GM19240 (cell line): ENCODE measurements around the gene EGF.
"Not testable (repeated sequence)": the region's sequence is repeated elsewhere in the genome, so short reads cannot be mapped to it uniquely, and the experiment has no call there.

Experiments used
- DNase-seq: peaks from one replicate; pipeline ENCODE4 v3.0.0; 2011; ENCODE audit warnings: low spot score; ENCODE audit not compliant: insufficient read length

Gene EGF

DNA sequence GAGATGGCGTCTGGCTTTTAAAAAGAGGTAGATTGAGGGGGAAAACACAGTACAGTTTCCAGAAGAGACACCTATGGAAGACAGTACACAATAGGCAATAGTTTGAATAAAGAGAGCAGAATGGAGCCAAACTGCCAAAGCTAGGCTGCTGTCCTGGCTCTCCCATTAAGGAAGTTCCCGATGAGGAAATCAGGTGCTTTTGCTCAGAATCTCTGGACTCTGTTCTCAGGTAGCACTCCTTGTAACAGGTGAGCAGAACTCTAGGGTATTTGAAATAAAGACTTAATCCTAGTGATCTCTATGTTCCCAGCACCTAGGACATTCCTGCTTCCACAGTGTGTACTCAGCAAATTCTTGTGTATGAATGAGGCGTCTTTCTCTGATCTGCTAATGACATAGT is 1.6 kb downstream of the EGF start:
- no peak for DNase-seq

DNA sequence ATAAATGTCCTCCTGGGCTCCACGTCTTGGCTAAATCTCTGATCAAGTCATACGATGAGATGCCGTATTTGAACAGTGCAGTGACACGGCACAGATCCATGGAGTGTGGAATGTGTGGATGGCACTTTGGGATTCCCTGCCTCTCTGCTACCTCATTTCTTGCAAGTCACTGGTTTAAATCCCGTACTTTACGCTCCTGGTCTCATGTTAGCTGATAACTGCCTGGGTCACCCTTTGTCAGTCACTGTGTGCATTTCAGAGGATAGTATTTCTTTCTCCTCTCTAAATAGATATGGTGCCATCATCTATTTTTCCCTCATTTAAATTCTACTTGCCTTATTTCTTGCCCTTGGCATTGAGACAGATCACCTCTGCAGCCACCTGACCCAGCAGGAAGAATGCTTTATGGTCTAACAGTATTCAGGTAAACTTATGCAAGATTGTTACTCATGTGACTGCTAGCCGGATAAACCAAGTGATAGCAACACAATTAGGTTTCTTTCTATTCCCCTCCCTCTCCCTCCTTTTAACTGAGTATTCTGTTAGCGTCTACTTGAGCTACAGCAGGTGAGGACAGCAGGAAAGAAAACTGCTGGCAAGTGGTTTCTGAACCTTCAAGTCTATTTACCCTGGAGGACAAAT is 2.8 kb downstream of the EGF start:
- no peak for DNase-seq

DNA sequence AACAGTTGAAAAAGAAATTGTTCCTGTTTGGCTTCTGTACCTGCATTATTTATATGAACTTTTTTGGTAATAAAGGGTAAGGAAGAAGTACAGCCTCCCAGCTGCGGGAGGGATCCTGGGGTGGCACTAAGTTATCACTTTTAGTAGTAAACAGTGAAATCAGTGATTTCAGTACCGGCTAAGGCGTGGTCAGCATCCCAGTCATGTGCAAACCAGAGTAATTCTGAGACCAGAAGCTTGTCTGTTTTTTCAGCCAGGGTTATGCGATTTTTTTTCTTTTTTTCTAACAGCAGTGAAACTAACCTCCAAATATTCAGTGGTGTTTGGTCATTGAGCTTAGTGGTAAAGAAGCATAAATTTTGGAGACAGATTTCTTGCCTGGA is 3.3 kb downstream of the EGF start:
- no peak for DNase-seq

DNA sequence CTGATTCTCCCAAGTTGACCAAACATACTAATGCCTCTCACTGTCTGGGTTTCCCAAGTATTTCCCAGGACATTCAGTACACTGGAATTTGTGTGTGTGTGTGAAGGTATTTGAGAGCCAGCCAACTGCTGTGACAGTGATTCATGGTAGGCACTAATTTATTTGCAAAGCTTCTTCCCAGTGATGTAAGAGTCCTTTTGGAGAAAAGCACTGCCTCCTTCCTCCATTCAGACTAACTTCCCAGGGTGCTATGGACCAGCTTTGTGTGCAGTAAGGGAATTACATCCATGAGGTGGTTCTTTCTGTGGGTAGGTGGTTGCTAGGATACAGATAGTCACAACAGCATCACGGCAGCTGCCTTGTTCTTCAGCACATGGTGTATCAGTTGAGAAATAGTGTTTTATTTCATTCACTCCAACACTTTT is 8.7 kb downstream of the EGF start:
- DNase-seq = no peak

DNA sequence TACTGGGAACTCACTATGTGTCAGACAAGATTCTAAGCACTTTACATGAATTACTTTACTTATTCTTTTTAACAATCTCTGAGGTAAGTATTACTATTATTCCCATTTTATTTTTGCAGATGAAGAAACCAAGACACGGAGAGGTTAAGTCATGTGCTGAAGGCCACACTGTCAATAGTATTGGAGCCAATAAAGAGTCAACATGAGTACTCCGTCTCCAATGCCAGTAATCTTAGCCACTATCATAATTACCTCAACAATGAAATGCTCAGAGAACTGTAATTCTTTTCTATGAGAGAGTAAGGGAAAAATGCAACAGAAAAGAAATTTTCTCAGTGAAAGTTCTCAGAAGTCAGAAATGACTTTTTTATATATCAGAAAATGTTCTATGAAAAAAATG is 12.7 kb downstream of the EGF start:
- DNase-seq = no peak

DNA sequence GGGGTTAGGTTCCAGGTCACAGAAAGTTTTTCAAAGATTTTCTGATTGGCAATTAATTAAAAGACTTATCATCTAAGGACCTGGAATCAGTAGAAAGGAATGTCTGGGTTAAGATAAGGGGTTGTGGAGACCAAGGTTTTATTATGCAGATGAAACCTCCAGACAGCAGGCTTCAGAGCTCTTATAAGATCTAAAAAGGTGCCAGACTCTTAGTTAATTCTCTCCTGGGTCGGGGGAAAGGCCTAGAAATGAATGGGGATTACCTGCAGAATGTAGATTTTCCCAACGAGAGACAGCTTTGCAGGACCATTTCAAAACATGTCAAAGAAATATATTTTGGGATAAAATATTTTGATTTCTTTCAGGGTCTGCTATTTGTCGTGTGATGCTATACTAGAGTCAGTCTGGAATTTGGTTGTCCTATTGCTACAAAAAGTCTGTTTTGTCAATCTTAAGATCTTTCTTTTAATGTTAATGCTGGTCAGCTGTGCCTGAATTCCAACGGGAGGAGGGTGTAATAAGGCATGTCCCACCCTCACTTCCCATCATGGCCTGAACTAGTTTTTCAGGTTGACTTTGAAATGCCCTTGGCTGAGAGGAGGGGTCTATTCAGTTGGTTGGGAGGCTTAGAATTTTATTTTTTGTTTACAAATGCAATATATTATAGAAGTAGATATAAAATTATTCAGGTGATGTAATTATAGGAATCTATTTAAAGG is 15.8 kb downstream of the EGF start:
- no peak for DNase-seq

DNA sequence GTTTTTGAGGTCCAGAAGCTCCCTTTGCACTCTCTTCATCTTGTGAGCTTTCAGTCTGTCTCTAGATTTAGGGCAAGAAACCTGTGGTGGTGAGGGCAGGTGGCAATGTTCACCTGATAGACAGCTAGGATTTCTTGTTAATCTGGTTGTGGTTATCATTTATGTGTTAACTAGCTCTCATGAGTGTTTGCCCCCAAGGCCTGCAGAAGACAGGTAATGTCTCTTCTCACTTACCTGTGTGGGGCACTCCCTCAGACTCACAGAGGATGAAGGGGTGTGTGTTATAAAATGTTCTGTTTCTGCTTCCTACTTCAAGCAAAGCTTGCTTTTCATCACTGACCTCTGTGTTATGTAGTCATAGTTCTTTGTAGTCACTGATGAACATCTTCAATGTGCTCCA is 17.8 kb downstream of the EGF start:
- DNase-seq = no peak

DNA sequence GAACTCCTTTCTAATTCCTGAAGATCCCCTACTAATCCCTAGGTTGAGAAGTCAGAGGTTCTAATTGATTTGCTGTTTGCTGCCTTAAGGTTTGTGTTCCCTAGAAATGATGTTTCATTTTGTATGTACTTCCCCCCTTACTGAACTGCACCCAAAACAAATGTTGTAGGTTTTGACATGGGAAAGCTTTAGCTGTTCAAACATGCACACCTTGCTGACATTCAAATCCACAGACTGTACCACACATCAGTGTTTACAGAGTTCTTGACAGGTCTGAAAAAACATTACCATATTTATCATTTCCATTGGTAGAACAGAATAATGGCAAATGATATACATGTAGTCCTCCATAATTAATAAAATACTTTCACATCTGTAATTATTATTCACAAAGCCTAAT is 18.2 kb downstream of the EGF start:
- DNase-seq = no peak

DNA sequence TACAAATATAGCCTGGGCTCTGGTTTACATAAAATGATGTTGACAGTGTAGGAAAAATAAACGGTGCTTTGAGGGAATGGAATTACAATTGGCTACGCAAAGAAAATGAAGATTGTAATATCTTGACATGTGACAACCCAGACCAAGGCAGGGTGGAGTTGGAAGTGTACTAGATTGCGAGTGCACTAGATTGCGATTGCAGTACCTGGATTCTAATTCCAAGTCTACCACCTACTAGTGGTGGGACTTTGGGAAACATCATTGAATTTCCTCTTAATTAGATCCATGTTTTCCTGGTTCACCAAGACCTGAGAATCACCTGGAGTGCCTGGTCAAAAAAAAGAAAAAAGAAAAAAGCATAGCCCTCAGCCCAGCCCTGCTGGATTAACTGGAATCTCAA is 18.6 kb downstream of the EGF start:
- no peak for DNase-seq

DNA sequence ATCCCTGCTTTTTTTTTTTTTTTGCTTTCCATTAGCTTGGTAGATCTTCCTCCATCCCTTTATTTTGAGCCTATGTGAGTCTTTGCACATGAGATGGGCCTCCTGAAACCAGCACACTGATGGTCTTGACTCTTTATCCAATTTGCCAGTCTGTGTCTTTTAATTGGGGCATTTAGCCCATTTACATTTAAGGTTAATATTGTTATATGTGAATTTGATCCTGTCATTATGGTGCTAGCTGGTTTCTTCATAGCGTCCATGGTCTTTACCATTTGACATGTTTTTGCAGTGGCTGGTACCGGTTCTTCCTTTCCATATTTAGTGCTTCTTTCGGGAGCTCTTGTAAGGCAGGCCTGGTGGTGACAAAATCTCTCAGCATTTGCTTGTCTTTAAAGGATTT is 24.7 kb downstream of the EGF start:
- DNase-seq = not testable (repeated sequence)

DNA sequence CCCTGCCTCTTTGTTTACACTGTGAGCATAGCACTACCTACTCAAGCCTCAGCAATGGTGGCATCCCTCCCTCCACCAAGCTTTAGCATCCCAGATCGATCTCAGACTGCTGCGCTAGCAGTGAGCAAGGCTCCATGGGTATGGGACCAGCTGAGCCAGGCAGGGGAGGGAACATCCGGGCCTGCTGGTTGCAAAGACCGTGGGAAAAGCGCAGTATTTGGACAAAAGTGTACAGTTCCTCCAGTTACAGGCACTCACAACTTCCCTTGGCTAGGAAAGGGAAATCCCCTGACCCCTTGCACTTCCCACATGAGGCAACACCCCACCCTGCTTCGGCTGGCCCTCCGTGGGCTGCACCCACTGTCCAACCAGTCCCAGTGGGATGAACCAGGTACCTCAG is 26.5 kb downstream of the EGF start:
- no peak for DNase-seq

DNA sequence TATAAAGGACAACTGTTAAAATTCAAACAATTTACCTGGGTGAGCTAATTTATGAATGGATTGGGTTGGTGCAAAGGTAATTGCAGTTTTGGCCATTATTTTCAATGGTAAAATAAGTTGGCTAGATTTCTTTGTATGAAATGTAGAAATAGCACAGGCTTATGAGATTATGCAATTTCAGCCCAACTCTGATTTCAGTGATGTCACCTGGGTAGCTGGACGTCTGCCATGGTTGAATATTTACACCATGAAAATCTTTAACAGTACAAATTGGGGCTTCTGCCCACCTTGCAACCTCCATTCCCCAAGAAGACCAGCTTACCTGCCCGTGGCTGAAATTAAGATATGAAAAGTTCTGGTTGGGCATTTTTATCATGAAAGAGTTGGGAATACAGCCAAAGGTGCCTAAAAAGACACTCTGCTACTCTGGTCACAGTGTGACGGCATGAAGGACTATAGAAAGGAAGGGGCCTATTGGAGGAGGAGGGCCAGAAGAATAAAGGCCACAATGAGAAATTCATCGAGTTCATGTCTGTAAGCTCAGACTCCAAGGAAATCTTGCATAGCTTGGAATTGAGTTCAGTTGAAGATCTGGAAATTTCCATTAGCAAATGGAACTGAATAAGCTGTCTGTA is 29.7 kb downstream of the EGF start:
- no peak for DNase-seq

DNA sequence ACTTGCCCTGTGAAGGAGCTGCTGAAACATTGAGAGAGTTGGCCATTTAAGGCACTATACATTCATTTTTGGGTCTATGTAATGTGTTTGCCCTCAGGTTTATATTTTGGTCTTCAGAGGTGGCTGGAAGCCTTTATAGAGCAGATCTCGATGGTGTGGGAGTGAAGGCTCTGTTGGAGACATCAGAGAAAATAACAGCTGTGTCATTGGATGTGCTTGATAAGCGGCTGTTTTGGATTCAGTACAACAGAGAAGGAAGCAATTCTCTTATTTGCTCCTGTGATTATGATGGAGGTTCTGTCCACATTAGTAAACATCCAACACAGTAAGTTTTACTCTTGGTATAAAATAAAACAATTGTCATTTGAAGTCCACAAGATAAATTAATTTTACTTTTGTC is 31.1 kb downstream of the EGF start:
- DNase-seq = no peak

DNA sequence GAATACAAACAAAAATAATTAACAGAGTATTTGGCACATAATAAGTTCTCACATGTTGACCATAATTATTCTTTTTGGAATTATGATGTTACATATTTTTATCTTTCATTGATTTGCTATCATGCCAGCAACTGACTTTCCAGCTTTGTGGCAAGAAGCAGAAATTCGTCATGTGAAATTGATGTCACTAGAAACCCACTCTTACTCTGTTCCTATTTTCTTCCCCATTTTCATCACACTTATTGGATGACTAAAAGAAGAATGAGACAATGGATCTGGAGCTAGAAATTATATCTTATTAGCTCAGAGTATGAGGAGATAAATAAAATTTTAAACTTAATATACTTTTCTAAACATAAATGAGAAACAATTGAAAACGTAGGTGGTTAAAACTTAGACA is 31.9 kb downstream of the EGF start:
- DNase-seq = no peak

DNA sequence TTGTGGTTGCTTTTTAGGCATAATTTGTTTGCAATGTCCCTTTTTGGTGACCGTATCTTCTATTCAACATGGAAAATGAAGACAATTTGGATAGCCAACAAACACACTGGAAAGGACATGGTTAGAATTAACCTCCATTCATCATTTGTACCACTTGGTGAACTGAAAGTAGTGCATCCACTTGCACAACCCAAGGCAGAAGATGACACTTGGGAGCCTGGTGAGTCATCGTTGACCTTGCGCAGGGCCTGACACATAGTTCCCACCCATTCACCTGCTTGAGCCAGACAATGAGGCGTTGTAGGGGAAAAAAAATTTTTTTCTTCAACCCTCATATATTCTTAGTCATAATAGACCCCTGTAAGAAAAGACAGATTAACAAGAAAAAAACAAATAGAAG is 32.4 kb downstream of the EGF start:
- DNase-seq = no peak

DNA sequence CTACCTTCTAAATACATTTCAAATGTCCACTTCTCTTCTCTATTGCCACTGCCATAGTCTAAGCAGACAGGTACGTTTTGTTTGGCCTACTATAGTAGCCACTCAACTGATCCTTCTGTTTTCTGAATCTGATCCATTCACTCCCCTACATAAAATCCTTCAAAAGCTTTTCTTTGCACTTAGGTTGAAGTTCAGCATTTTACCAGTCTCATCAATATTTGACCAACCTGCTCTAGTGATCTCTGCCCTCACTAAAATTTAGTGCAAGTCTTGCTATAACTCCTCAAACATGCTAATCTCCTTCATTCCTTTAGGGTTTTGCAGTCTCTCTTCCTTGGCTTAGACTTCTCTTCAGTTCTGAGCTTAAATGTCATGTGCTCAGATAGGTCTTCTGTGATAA is 33.4 kb downstream of the EGF start:
- DNase-seq = no peak

DNA sequence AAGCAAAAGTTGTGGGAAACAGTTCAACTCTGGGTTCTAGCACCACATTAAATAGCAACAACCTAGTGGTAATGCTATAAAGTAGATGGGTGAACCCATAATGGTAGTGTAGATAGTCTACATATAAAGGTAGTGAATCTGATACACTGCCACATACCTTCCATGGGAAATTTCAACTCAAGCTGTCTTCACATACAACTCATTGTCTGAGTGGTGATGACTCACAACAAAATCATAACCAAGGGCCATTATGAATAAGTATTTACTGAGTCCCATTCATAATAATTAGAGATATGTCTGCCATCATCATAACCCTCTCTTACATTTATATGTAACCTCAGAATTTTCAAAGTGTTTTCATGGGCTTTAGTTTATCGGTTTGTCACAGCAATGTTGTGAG is 34.8 kb downstream of the EGF start:
- no peak for DNase-seq

DNA sequence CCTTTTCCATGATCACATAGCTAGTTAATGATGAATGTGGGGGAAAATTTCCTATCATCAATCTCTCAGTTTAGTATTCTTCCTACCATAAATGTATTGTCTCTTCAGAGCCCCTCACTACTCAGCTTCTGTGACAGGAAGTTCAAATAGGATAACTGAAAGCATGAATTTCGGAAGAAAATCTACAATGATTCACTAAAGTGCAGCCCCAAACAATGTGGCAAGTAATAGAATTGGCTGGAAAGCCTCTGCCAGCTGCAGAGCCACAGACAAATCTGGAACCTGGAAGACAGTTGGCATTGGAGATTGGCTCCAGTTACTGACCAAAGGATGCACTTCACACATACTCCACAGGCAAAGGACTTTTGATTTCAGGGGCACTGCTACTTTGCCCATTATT is 35.2 kb downstream of the EGF start:
- DNase-seq = no peak

DNA sequence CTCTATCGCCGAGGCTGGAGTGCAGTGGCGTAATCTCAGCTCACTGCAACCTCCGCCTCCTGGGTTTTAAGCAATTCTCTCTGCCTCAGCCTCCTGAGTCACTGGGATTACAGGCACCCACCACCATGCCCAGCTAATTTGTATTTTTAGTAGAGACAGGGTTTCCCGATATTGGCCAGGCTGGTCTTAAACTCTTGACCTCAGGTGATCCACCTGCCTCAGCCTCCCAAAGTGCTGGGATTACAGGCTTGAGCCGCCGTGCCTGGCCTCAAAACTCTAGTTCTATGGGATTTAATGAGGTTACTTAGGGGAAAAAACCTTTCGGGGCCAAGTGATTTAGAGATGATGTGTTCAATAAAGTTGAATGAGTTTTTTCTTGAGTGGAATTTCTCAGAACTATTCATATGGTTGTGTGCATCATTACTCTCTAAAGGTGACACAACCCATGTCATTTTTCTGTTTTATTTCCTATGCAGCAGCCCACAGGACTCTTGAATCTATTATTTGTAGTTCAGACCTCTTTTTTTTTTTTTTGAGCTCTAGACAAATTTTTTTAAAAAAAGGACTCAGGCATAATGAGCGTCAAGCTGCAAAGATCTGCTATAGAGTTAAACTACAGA is 36.5 kb downstream of the EGF start:
- DNase-seq = not testable (repeated sequence)

DNA sequence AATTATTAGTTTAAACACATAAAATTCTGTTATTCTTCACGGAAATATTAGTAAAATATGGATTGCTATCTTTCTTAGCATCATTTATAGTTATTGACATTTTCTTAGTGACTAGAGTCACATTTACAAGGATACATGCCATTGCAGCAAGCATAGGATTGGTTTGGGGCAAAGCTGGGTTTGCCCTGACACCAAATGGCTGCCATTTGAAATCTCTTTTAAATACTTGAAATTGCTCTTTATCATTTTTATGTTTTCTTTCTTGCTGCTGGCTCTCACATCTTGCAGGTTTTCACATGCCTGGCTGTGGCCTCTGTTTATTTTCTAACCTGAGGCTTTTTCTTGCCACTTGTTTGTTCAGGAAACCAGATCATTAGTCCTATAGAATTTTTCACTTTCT is 39.9 kb downstream of the EGF start:
- DNase-seq = no peak

DNA sequence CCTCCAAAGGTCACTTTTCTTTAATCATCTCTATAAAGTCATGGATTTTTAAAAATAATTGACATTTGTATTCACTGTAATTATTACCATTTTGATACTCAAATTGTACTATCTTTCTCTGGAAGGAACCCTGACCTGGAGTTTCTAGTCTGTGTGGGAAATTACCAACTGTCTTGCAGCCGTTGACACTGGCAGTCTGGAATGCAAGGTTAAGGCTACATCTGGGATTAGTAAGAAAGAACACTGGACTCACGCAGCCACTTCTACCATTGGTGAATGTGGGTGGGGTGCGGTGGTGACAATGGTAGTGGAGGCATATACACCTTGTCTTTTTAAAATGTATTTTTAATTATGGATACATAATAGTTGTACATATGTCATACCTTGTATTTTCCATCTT is 40.9 kb downstream of the EGF start:
- no peak for DNase-seq

DNA sequence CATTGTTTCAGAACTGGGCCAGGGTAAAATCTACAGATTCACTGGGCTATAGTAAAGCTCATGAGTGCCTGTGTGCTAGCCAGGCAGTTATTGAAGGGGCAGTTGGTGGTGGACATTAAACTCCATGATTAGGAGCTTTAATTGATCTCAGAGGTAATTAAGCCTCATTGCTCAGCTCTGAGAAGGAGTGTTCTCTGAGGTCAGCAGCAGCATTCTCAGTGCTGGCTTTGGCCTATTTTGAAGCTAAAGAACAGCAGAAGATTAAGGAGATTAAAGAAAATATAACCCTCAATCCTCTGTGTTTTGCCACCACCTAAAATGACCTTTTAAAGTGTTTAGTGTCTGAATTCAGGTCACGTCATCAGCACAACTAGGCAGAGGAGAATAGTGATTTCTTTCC is 42.5 kb downstream of the EGF start:
- DNase-seq = no peak

DNA sequence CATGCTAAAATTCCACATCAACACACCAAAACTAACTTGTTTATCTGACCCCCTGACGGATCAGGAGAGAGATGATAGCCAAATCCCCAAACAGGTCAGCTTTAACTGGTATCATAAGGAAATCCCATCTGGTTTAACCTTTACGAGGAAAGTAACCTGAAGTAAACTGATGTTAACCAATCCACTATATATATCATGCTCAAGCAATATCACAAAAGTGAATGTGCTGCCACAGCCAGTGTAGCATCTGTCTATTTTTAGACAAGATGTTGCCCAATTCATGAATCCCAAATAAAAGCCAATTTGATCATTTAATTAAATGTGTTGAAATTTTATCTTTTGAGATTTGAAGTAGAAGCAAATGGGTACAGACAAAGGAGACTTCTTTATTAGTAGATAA is 44.5 kb downstream of the EGF start:
- DNase-seq = no peak
